GM21825 (cell line): ENCODE data around the gene HPCA.

Experiments
- ATAC-seq: cut with Tn5 transposase; IDR thresholded peaks from one replicate; pipeline ENCODE4 v1.9.1; 2021; ENCODE audit warnings: mild to moderate bottlenecking, moderate library complexity; ENCODE audit not compliant: unreplicated experiment

The HPCA gene

GRCh38 chr1:32870615-32871363, 15.5 kb upstream of the HPCA start, which contains the start of gene FNDC5:
Gene FNDC5 (minus strand): TSS chr1:32870912.
- ATAC-seq = no peak

GRCh38 chr1:32871364-32872191, 14.7 kb upstream of the HPCA start:
- ATAC-seq = no peak

GRCh38 chr1:32872192-32872460, 14.2 kb upstream of the HPCA start:
- no peak for ATAC-seq

- no peak for ATAC-seq
Observed at GRCh38 chr1:32873484-32873883, 12.8 kb upstream of the HPCA start.

GRCh38 chr1:32874860-32875752, 11.2 kb upstream of the HPCA start:
- no peak for ATAC-seq

GRCh38 chr1:32876341-32877210, 9.7 kb upstream of the HPCA start:
- ATAC-seq = no peak

- ATAC-seq = no peak
Observed at GRCh38 chr1:32877211-32878110, 8.8 kb upstream of the HPCA start.

GRCh38 chr1:32878183-32878582, 8.1 kb upstream of the HPCA start:
- ATAC-seq = no peak

GRCh38 chr1:32878637-32879041, 7.7 kb upstream of the HPCA start:
- ATAC-seq = no peak

- no peak for ATAC-seq
Observed at GRCh38 chr1:32881291-32881690, 5.0 kb upstream of the HPCA start.

- ATAC-seq = no peak
Observed at GRCh38 chr1:32881871-32882850, 4.1 kb upstream of the HPCA start.

- ATAC-seq = no peak
Observed at GRCh38 chr1:32883338-32884031, 2.8 kb upstream of the HPCA start.

GRCh38 chr1:32884032-32884372, 2.3 kb upstream of the HPCA start:
- ATAC-seq = no peak

- ATAC-seq = no peak
Observed at GRCh38 chr1:32884726-32885125, 1.6 kb upstream of the HPCA start.

- no peak for ATAC-seq
Observed at GRCh38 chr1:32885676-32886003, 651 bp upstream of the HPCA start.

GRCh38 chr1:32886828-32887414, 630 bp downstream of the HPCA start:
- no peak for ATAC-seq

- no peak for ATAC-seq
Observed at GRCh38 chr1:32887623-32888022, 1.3 kb downstream of the HPCA start.

GRCh38 chr1:32888134-32888533, 1.8 kb downstream of the HPCA start:
- no peak for ATAC-seq
